HuH-7.5 (cell line): ENCODE results near the gene OR6N2.

Experiments
- DNase-seq: peaks from one replicate; pipeline ENCODE4 v3.0.0; 2011; ENCODE audit warnings: low spot score

The OR6N2 gene, protein sequence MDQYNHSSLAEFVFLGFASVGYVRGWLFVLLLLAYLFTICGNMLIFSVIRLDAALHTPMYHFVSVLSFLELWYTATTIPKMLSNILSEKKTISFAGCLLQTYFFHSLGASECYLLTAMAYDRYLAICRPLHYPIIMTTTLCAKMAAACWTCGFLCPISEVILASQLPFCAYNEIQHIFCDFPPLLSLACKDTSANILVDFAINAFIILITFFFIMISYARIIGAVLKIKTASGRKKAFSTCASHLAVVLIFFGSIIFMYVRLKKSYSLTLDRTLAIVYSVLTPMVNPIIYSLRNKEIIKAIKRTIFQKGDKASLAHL

DNA sequence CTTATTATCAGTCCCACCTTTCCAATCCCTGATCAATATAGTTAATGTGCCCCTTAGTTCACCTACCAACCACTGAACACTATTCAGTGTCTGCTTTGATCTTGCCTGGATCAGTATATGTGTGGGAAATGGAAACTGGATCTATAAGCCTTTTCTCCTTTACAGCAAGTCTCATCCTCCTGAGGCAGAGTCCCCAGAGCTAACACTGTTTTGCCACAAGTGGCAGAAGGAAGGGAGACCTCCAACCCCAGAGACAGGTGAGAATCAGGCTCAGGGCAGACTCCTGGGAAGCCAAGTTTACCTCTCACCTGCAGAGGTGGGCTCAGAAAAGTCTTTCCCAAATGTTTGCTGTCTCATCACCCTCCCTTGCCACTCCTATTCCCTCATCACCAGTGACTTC is at the start of gene OR6N2:
TSS of gene OR6N2 (minus strand) at position 101 of the 400 bp plus-strand sequence. CDS start 3,569 bp downstream, outside the sequence.
- no peak for DNase-seq

DNA sequence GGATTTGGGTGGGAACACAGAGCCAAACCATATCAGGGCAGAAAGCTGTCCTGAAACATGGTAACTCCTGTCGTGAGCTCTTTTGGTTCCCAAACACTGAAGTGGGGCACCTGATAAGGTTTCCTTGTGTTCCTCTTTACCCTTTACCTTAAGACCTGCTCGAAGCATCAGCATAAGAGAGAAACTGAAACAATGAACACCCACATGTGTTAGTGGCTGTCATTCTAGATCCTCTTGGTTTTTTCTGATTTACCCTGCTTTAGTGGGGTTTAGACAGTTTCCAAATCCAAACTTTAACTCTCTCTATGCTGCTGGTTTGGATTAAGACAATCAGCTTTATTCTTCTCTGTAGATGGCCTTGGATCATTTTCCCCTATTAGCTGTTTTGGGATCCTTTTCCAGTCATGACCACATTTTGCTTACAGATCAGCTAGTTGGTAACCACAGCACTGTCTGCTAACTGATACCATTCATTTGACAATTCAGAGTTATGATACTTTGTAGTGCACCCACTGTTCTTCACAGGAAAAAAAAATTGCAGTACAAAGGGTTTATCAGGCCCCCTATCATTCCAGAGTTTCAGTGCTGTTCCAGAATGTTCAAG is 49.2 kb upstream of the OR6N2 start:
- DNase-seq = no peak

DNA sequence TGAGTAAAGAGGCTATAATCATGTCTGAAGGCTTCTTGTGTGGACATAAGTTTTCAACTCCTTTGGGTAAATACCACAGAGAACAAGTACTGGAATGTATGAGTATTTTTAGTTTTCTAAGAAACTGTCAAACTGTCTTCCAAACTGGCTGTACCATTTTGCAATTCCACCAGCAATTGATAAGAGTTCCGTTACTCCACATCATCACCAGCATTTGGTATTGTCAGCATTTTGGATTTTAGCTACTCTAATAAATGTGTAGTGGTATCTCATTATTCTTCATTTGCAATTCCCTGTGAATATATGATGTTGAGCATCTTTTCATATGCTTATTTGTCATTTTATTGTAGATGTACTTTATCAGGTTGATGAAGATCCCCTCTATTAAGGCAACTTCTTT is 40.7 kb upstream of the OR6N2 start:
- no peak for DNase-seq

DNA sequence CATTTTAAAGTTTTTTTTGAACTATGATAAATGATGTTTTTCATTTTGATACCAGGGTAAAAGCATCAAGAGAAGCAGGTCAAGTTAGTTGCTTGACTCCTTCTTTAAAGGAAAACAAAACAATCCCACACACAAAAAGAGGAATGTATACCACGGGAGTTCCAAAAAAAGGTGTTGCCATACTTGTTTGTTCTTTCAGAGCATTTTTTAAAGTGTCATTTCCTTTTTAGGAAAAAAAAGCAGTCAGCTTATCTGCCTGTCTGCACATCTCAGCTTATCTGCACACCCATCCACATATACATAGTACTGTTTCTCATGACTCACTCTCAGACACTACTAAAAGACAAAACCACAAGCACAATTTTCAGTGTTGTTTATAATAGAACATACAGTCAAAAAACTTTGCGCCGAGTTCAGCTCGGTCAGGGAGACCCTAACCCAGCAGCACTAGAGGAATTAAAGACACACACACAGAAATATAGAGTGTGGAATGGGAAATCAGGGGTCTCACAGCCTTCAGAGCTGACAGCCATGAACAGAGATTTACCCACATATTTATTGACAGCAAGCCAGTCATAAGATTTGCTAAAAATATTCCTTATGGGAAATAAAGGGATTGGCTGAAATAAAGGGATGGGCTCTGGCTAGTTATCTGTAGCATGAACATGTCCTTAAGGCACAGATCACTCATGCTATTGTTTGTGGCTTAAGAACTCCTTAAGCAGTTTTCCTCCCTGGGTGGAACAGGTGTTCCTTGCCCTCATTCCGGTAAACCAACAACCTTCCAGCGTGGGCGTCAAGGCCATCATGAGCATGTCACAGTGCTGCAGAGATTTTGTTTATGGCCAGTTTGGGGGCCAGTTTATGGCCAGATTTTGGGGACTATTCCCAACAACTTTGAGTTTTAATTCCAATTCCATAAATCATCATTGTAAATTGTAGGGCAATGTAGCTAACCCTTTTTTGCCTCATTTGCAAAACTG is 38.7 kb upstream of the OR6N2 start:
- DNase-seq = no peak

DNA sequence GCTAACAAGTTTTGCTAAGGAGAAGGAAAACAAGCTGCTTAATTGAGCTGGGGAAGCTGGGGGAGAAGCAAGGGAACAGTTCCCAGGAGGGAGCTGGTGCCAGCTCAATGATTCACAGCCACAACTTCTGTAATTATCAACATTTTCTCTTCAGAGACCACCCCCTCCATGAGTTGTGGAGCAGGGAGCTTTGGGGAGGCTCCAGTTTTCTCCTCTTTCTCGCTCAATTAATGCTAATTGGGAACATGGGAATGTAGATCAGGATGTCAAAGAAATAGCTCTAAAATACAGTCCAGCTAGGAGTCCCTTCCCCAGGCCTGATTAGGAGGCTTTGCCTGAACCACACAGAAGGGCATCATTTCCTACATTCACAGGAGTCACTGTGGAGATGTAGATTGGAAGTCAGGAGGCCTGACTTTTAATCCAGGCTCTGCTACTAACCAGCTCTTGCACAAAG is 38.0 kb upstream of the OR6N2 start:
- DNase-seq = no peak

DNA sequence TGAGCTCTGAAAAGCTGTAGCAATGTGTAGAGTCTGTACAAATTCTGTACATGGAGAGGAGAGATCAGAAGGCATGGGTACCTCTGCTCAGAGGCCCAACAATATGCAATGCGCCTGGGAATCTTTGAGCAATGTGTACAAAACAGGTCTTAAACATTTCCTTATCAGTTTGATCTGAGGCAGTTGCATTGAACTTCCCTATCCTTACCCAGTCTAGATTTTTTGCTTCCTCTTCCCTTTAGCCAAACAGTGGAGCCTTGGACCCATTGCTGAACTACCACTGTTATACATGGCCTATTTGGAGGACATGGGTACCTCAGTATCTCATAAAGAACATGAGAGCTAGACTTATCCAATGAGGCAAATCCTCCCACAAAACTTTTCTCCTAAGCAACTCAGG is 37.6 kb upstream of the OR6N2 start:
- DNase-seq = no peak

DNA sequence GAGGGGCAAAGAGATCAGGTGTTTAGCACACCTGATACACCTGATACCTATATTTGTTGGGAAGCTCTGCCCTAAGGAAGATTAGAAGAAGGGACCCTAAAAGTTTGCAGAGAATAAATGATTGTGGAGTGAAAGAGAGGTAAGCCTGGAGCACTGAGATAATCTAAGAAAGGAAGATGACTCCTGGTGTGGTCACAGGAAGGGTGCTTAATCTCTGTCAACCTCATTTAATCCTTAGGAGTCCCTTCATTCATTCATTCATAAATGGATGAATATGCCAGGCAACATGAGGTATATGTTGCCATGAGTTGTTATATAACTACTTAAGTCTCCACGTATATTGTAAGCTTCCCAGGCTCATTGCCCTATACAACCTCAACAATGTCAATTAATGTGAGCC is 34.0 kb upstream of the OR6N2 start:
- no peak for DNase-seq

DNA sequence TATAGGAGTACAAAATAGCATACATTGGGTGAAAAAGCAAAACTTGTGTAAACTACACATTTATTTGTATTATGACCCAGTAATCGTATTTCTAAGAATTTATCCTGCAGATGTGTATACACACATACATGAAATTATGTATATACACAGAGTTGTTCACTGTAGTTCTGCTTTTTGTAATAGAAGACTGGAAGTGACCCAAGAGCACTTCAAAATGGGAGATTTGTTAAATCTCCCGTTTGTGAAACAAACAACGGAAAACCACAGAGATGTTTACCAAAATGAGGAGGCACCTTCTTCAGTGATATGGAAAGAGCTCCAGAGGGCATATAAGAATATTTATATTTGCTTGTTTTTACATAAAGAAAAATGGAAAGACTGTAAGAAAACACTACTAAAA is 32.2 kb upstream of the OR6N2 start:
- DNase-seq = no peak

DNA sequence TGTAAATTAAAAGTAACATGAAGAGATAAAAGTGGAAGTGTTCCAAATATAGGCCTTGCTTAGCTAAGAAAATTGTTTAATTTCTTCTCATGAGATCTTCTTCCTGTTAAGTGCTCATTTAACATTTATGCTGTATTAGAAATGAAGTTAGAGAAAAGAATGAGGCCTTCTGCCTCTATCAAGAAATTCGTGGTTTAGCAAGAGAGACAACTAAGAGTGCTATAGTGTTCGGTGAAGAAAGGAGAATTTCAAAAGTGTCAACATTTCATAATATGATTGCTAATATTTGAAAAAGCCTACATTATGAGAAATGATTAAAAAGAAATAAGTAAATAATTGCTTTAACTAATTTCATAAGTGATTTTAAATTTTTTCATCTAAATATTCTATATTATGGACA is 31.3 kb upstream of the OR6N2 start:
- no peak for DNase-seq

DNA sequence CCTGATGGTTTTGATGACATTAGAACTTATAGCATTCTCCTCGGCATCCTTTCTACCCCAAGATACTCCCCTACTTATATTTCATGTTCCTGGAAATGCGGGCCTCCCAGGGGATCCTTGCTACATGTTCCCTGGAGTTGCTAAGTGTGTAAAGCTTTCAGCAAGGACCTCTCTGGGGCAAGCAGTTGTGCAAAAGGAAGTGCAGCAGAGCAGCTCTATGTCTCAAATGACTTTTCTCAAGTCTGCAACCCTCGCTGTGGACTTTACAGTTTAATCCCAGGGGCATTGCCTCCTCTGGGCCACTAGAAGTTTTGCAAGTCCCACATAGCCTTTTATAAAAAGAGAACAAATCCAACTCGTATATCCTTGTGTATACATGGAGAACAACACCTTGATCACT is 29.3 kb upstream of the OR6N2 start:
- no peak for DNase-seq

DNA sequence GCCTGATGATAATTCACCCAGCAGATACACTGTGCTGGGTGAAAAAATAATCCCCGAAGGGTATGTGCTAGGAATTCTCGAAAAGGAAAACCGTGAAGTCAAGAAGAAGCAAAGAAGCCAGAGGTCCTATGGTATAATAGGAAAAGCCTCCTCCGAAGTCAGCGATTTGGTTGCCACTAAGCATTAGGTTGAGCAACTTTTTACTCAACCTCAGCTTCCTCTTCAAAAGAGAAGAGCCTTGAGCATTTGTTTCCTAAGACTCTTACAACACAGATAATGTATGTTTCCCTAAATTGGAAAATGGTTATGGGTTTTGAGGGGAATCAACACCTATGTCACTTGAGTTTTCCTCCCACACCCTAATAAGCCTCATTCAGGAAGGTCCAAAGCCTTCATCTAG is 28.9 kb upstream of the OR6N2 start:
- no peak for DNase-seq

DNA sequence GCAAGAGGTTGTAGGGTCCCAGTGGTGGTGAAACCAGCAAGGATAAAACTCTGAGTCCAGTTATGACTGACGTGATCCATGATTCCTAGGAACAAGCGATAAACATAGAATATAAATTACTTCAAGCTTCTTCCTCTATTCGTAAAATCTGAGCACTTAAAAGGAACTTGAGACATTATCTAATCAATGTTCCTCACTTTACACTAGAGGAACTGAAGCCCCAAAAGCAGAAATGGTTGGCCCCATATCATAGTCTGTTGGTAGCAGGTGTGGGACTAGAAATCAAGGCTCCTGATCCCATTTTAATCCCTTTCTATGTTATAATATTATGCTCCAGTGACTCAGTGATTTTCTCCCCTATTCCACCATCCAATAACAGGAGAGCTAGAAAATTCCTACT is 28.3 kb upstream of the OR6N2 start:
- DNase-seq = no peak

DNA sequence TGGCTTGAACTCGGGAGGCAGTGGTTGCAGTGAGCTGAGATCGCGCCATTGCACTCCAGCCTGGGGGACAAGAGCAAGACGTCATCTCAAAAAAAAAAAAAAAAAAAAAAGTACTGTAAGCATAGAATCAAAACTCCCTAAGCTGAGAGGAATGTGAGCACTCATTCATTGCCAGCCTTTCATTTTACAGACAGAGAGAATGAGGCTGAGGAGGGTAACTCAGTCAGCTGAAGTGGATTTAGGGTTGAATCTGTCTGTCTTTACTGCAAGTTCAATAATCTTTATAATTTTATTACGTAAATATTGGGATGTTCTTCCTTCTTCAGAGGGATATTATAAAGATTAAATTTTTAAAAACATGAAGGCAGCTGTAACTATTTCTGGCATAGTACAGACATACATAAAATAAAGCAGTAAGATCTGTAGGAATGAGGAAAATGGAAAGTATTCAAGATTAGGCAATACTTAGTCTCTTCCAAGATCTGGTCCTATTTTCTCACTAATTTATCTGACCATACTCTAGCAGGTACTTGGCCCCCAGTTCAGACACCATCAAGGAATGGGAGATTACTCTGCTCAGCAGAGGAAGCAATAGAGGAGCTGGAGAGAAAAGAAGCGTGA is 26.0 kb upstream of the OR6N2 start:
- no peak for DNase-seq

DNA sequence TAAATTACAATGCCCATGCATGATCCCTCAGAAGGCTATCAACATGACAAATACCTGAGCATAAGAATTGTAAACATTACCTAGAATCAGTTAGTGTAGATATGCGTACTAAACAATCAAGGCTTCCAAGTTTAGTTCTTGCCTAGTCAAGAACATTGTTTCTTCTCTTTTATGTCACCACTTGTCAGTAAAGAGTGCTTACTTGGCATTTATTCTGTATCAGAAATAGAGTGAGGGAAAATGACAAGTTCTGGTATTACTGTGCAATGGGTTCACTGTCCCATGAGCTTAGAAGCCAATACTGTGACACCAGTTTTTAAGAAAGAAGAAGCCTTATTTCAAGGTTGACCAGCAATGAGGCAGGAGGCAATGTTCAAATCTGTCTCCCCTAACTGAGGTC is 22.7 kb upstream of the OR6N2 start:
- DNase-seq = no peak

DNA sequence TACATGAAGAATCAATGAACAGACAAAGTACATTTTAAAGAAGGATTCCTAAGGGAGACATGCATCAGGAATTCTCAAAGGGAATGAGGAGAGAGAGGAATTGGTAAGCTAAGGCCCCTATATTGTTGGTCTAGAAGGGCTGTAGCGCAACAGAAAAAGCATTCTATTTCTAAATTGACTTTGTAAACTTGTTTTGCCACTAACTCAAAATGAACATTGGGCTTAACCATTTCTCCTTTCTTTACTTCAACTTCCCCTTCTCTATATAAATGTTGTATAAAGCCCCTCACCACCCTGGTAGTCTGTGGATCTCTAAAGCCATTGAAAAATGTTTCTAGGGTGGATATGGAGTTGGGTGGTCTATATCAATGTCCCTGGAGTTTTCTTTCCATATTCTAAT is 20.4 kb upstream of the OR6N2 start:
- DNase-seq = no peak

DNA sequence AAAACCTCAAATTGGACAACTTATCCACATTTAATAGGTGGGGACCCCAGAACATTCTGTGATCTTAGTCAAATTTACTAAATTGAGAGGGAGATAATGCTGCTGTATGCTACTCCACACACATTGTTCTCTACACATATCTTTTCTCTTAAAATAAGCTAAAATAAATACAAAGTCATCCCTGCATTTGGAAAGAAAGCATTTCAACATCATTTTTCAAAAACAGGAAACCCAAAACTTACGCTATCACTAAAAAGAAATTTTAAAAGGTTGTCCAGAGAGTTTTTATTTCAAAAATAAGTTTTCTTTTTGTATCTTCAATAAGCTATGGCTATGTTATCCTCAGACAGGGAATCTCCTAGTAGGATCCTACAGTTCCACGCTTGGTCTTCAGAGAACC is 19.5 kb upstream of the OR6N2 start:
- no peak for DNase-seq

DNA sequence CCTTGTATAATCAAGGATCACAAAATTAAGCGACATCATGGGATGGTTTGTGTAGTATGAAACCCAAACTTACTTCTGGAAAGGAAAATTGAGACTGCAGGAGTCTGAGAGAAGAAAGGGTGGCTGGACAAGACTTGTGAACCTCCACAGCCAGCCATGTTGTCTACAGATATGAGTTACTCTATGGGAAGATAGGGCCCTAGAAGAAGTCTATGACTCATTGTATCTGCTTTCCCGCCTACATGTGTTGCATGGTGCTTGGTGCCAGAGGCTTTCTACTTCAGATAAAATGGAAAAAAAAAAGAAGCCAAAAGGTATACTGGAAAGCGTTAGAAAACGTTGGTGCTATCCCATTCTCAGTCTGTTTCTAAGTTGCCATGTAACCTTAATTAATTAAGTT is 18.7 kb upstream of the OR6N2 start:
- no peak for DNase-seq

DNA sequence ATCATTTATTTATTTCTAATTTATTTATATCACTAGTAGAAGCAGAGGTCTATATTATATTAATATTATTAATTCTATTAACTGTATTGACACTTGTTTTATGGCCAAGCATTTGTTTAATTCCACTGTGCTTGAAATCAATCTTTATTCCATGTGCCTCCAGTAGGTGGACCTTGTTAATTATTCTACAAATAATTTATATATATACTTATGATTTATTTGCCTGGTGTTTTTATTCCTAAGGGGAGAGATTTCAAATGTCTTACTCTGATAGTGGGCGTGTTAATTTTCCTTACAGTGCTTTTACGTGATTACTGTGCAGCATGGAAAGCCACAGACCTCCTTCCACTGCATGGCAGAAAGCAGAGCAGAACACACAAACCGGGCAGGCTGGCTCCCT is 17.5 kb upstream of the OR6N2 start:
- DNase-seq = no peak

DNA sequence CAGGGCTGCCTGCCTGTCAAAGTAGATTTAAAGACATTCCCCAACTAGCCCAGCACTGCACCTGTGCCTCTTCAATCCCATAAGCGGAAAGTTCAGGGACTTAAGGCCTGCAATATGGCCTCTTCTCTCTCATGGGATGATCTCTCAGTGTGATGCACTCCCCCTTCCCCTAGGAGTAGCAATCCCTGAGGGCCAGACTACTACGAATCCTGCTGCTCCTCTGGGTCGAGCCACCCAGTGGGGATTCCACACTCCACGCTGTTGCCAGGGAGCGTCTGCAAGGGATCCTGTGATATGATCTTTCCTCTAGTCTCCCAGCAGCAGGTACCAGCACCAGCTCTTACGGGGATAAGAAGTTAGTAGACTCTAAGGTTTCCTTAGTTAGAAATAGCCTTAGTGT is 13.2 kb upstream of the OR6N2 start:
- no peak for DNase-seq

DNA sequence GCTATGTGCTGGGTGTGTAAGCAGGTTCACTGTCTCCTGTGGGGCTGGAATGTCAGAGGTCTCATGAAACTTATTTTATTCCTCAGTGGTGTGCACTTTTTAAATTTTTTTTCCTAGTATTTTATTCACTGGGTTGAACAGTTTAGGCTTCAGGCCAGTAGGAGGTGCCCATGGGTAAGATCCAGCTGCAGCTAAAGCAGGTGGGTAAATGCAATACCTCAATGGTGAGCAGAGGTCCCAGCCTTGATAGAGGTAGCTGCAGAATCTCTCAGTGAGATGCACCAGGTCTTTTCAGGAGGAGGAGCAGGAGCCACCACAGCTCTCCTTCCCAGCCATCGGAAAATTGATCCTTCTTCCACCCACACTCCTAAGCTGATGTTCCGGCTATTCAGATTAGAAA is 12.6 kb upstream of the OR6N2 start:
- DNase-seq = no peak

DNA sequence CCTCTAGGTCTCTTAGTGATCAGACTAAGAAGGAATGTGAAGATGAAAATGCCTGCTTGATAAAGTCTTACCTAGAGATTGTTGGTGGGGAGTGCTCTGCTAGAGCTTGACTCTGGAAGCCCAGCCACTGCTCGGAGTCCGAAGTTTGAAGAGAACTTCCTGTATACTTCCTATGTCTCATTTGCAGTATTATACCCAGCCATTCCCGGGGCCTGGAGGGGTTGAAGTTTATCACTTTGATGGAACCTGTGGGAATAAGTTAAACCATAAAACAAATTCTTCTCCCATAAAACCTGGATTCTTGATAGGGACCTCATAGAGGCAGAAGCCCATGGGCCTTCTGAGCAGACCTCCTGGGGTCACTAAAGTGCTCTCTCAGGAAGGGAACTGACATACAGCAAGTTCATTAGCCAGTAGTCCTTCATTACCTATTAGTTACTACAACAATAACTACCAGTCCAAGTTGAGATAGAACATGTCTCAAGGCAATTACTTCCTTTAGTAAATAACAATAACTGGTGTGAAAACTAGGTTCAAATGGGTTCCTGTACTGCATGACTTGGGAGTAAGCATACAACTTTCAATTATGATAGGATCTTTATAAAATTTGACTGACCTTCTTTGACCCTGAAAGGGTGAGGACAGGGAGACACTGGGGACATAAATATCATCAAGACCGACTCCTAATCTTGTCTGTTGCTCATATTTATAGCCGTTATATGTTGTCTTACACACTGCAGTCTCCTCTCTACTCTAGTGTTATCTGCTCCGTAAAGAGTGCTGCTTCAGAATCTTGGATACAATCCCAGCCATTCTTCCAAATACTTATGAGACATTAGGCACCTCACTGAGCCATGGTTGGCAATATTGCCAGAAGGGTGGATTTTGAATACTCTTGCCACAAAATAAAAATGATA is 8.8 kb downstream of the OR6N2 start, which contains the start of gene OR6N1:
TSS of gene OR6N1 (minus strand) at position 246 of the 917 bp plus-strand sequence. CDS start 5,513 bp downstream, outside the sequence.
- no peak for DNase-seq
